Measurements from ENCODE around the gene KCNIP3. TPM values are rescaled to one million over a fixed set of nuclear protein-coding genes. Genes with fewer than 3 reads are reported as not detected.
"Not testable (repeated sequence)": the region's sequence is repeated elsewhere in the genome, so short reads cannot be mapped to it uniquely, and the experiment has no call there.

Gene KCNIP3
- total RNA-seq, 1 donor from 2014 or later: 7.3 TPM

GRCh38 chr2:95399061-95399460 is 101.9 kb downstream of the KCNIP3 start:
- Mint-ChIP-seq H3K27ac (ENCODE audit: unreplicated experiment) (no peak overlapping the region), H3K36me3 (ENCODE audit: unreplicated experiment) (no peaks in the 10 kb centered on the region), H3K9me3 (ENCODE audit: unreplicated experiment) (peaks cover 3% of the 10 kb centered on the region), H3K4me3 (ENCODE audit: unreplicated experiment) (no peak overlapping the region), H3K4me1 (ENCODE audit: low read depth, unreplicated experiment) (peaks cover 10% of the 10 kb centered on the region), H3K27me3 (ENCODE audit: unreplicated experiment) (peaks cover 10% of the 10 kb centered on the region)
- no peak for DNase-seq
- TF ChIP-seq, protein P1, sequence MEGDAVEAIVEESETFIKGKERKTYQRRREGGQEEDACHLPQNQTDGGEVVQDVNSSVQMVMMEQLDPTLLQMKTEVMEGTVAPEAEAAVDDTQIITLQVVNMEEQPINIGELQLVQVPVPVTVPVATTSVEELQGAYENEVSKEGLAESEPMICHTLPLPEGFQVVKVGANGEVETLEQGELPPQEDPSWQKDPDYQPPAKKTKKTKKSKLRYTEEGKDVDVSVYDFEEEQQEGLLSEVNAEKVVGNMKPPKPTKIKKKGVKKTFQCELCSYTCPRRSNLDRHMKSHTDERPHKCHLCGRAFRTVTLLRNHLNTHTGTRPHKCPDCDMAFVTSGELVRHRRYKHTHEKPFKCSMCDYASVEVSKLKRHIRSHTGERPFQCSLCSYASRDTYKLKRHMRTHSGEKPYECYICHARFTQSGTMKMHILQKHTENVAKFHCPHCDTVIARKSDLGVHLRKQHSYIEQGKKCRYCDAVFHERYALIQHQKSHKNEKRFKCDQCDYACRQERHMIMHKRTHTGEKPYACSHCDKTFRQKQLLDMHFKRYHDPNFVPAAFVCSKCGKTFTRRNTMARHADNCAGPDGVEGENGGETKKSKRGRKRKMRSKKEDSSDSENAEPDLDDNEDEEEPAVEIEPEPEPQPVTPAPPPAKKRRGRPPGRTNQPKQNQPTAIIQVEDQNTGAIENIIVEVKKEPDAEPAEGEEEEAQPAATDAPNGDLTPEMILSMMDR (IDR thresholded peaks at IDR 0.05; ENCODE audit: partially characterized antibody, unreplicated experiment): no peak

DNA sequence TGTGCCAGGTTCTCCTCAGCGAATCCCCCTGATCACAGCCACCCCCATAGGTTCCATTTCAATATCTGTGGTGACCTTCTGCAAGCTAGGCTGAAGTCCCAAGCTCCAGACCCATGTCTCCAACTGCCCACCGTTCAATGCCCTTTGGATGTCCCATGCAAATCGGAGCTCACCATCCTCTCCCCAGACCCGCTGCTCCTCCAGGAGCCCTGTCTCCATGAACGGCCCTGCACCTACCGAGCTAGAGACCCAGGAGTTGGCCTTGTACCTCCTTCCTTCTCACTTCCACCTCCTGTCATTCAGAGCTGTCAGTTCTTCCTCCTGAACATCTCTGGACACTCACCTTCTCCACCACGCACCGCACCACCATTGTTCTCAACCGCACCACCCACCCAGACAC is 104.3 kb downstream of the KCNIP3 start:
- TF ChIP-seq, protein P1 (IDR thresholded peaks at IDR 0.05; ENCODE audit: partially characterized antibody, unreplicated experiment): no peak

DNA sequence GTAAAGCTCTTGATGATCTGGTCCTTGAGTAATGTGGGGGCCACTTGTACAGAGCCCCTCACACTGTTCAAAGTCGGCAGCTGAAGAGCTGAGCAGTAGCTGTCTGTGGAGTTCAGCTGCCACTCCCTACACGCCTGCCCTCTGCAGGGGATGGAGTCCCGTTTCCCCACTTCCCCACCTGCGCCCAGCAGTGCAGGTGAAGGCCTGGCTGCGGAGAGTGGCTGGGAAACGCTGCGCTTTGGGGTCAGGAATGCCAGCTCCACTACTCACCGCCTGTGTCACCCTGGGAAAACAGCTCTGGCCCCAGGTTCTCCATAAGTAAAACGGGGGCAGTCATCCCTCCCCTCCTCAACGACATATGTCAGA is 104.8 kb downstream of the KCNIP3 start:
- H3K36me3 Mint-ChIP-seq (ENCODE audit: unreplicated experiment); H3K9me3 Mint-ChIP-seq (ENCODE audit: unreplicated experiment); H3K27me3 Mint-ChIP-seq (ENCODE audit: unreplicated experiment); DNase-seq: not testable (repeated sequence)
- Mint-ChIP-seq H3K4me1 (ENCODE audit: low read depth, unreplicated experiment) (peaks cover 10% of the 10 kb centered on the region), H3K27ac (ENCODE audit: unreplicated experiment) (peak overlapping the region; percentile 91), H3K4me3 (ENCODE audit: unreplicated experiment) (peak overlapping the region; percentile 96)

More for the DNA sequence above, 104.3 kb downstream of the KCNIP3 start:
- Mint-ChIP-seq H3K9me3 (ENCODE audit: unreplicated experiment) (peaks cover 4% of the 10 kb centered on the region), H3K27ac (ENCODE audit: unreplicated experiment) (peak overlapping the region; percentile 10), H3K27me3 (ENCODE audit: unreplicated experiment) (peaks cover 10% of the 10 kb centered on the region), H3K4me3 (ENCODE audit: unreplicated experiment) (peak overlapping the region; percentile 96), H3K4me1 (ENCODE audit: low read depth, unreplicated experiment) (peaks cover 10% of the 10 kb centered on the region), H3K36me3 (ENCODE audit: unreplicated experiment) (no peaks in the 10 kb centered on the region)
- DNase-seq: no peak

GRCh38 chr2:95402370-95403203 is 105.4 kb downstream of the KCNIP3 start, which contains the start of gene FAHD2A:
TSS of gene FAHD2A (plus strand) at chr2:95402708. CDS start at chr2:95405559, 2,851 bp downstream.
- DNase-seq: peak; percentile 100
- Mint-ChIP-seq H3K27me3 (ENCODE audit: unreplicated experiment) (peaks cover 8% of the 10 kb centered on the region), H3K36me3 (ENCODE audit: unreplicated experiment) (no peaks in the 10 kb centered on the region), H3K27ac (ENCODE audit: unreplicated experiment) (peak within 1 kb of the TSS; percentile 98), H3K4me3 (ENCODE audit: unreplicated experiment) (peak within 1 kb of the TSS; percentile 96), H3K4me1 (ENCODE audit: low read depth, unreplicated experiment) (peaks cover 10% of the 10 kb centered on the region), H3K9me3 (ENCODE audit: unreplicated experiment) (peaks cover 4% of the 10 kb centered on the region)
- TF ChIP-seq, protein P1 (IDR thresholded peaks at IDR 0.05; ENCODE audit: partially characterized antibody, unreplicated experiment): no peak

GRCh38 chr2:95403204-95403721 is 106.1 kb downstream of the KCNIP3 start:
- H3K4me1 Mint-ChIP-seq (ENCODE audit: low read depth, unreplicated experiment): peaks cover 10% of the 10 kb centered on the region
- peak overlapping the region; percentile 96 for H3K4me3 Mint-ChIP-seq (ENCODE audit: unreplicated experiment)
- H3K27me3 Mint-ChIP-seq (ENCODE audit: unreplicated experiment); H3K36me3 Mint-ChIP-seq (ENCODE audit: unreplicated experiment); H3K9me3 Mint-ChIP-seq (ENCODE audit: unreplicated experiment): not testable (repeated sequence)
- peak; percentile 38 for DNase-seq
- peak overlapping the region; percentile 98 for H3K27ac Mint-ChIP-seq (ENCODE audit: unreplicated experiment)

DNA sequence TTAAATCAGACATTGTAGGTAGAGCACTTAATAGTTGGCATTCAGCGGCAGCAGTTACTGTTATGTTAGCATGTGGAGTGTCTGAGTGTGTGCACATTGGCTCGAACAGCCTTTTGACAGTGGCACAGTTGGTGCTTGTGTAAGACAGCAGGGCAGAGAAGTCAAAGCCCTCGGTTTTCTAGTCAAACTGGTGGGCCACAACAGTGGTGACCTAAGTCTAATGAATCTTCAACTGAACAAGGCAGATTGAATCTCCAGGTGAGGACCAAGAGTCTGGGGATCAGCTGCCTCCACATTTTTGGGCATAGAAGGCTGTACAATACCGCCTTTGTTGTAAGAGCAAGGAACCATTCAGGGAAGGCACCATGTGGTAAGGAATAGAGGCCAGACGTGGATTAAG is 106.7 kb downstream of the KCNIP3 start:
- Mint-ChIP-seq H3K4me3 (ENCODE audit: unreplicated experiment) (peak overlapping the region; percentile 96), H3K27ac (ENCODE audit: unreplicated experiment) (peak overlapping the region; percentile 98), H3K4me1 (ENCODE audit: low read depth, unreplicated experiment) (peaks cover 10% of the 10 kb centered on the region)
- not testable (repeated sequence) for H3K9me3 Mint-ChIP-seq (ENCODE audit: unreplicated experiment); H3K36me3 Mint-ChIP-seq (ENCODE audit: unreplicated experiment); DNase-seq; H3K27me3 Mint-ChIP-seq (ENCODE audit: unreplicated experiment)

DNA sequence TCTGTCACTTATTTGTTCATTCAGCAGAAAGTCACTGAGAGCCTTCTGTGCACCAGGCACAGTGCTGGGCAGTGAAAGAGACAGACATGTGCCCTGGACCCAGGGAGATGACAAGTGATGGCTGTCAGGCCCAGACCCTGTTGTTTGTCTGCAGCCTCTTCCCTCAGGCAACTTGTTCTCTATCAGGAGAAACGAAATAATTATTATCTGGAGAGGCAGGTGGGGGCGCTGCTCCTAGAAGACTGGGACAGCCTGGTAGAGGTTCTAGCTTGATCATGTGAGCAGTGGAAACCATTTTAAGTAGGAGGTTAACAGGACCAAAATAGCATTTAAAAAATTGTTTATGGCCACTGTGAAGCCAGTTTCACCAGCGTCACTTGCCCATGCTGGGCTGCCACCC is 107.5 kb downstream of the KCNIP3 start:
- H3K4me1 Mint-ChIP-seq (ENCODE audit: low read depth, unreplicated experiment): peaks cover 10% of the 10 kb centered on the region
- H3K4me3 Mint-ChIP-seq (ENCODE audit: unreplicated experiment); DNase-seq; H3K9me3 Mint-ChIP-seq (ENCODE audit: unreplicated experiment); H3K27me3 Mint-ChIP-seq (ENCODE audit: unreplicated experiment); H3K36me3 Mint-ChIP-seq (ENCODE audit: unreplicated experiment); H3K27ac Mint-ChIP-seq (ENCODE audit: unreplicated experiment): not testable (repeated sequence)

- not testable (repeated sequence) for H3K4me3 Mint-ChIP-seq (ENCODE audit: unreplicated experiment); H3K4me1 Mint-ChIP-seq (ENCODE audit: low read depth, unreplicated experiment); H3K27ac Mint-ChIP-seq (ENCODE audit: unreplicated experiment); H3K27me3 Mint-ChIP-seq (ENCODE audit: unreplicated experiment); H3K9me3 Mint-ChIP-seq (ENCODE audit: unreplicated experiment); DNase-seq; H3K36me3 Mint-ChIP-seq (ENCODE audit: unreplicated experiment)
Observed at GRCh38 chr2:95411239-95411638, 114.1 kb downstream of the KCNIP3 start.
